D721Med (cell line): ENCODE measurements around the gene FAF1.

ENCODE experiments used
- DNase-seq: peaks from one replicate; pipeline ENCODE4 v3.0.0; 2011; ENCODE audit warnings: low spot score; ENCODE audit not compliant: insufficient read length
- FAIRE-seq: peaks from 2 replicates; lab custom pipeline; 2011; peaks lifted over from hg19 to GRCh38; lab: Jason Lieb, UNC
- TF ChIP-seq, protein P1 (sequence below): IDR thresholded peaks from 2 replicates; pipeline ENCODE4 v1.5.1; 2012; ENCODE audit warnings: mild to moderate bottlenecking, control low read depth; ENCODE audit not compliant: insufficient read depth; ENCODE audit errors: missing control alignments

FAF1 gene

DNA sequence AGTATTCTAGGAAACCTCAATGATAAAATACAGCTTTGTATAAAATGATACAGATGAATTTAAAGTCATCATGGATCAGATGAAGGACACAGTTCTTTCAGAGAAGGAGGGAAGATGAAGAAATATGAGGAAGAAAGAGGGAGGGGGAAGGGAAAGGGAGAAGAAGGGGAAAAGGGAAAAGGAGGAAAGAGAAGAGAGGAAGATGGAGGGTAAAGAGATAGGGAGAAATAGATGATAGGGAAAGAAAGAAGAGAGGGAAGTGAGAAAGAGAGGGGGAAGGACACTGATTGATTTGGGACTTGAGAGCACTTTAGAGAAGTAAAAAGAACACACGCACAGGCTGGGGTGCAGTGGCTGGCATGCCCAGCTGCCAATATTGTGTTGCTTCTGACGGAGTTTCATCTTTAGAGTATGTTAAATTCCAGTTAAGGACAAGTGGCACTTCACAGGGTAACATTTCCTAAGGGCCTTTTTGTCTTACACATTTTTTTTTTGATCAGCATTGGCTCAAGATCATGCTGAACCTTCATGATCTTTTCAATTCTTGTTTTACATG is 300.9 kb downstream of the FAF1 start:
- TF ChIP-seq, protein P1, sequence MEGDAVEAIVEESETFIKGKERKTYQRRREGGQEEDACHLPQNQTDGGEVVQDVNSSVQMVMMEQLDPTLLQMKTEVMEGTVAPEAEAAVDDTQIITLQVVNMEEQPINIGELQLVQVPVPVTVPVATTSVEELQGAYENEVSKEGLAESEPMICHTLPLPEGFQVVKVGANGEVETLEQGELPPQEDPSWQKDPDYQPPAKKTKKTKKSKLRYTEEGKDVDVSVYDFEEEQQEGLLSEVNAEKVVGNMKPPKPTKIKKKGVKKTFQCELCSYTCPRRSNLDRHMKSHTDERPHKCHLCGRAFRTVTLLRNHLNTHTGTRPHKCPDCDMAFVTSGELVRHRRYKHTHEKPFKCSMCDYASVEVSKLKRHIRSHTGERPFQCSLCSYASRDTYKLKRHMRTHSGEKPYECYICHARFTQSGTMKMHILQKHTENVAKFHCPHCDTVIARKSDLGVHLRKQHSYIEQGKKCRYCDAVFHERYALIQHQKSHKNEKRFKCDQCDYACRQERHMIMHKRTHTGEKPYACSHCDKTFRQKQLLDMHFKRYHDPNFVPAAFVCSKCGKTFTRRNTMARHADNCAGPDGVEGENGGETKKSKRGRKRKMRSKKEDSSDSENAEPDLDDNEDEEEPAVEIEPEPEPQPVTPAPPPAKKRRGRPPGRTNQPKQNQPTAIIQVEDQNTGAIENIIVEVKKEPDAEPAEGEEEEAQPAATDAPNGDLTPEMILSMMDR, result no peak
- FAIRE-seq, result no peak
- DNase-seq, result no peak

DNA sequence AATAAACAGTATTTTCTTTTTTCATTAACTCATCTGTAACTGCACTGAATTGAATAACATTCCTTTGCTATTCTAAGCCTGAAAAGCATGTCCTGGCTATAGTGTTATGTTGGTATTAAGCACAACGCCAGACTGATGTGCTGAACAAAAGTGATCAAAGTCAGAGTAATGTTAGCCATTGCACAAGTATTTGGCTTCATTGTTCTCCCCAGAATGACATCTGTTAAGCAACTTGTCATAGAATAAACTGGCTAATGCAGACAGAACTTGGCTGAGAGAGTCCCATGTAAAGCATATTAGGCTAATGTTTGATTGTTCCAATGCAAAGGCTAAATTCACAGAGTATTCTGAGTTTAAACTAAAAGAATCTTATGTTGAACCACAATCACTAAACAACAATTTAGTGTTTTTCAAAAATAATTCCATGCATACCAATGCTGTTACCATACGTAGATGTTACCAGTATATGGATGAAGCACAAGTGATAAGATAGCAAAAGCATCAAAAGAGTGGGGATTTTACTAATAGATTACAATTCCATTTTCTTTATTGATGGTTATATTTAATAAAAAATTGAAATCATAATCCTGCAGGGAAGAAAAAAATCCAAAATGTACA is 301.5 kb downstream of the FAF1 start:
- TF ChIP-seq, protein P1, result no peak
- FAIRE-seq (no peak), DNase-seq (no peak)

DNA sequence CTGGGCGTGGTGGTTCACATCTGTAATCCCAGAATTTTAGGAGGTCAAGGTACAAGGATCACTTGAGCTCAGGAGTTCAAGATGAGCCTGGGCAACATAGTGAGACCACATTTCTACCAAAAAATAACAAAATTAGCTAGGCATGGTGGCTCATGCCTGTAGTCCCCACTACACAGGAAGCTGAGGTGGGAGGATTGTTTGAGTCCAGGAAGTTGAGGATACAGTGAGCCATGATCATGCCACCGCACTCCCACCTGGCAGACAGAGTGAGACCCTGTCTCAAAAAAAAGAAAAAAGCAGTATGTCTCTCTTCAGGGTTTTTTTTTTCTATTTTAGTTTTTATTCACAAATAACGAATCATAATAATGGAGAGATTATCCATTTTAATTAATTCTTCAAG is 303.1 kb downstream of the FAF1 start:
- FAIRE-seq, result no peak

GRCh38 chr1:50651476-50652263 is 308.4 kb downstream of the FAF1 start:
- DNase-seq, result no peak
- TF ChIP-seq, protein P1, result no peak
- no peak for FAIRE-seq

More for the DNA sequence above, 303.1 kb downstream of the FAF1 start:
- TF ChIP-seq, protein P1, result no peak
- no peak for DNase-seq

GRCh38 chr1:50646526-50646925 is 313.5 kb downstream of the FAF1 start:
- FAIRE-seq (no peak), DNase-seq (no peak)
- TF ChIP-seq, protein P1, result no peak

DNA sequence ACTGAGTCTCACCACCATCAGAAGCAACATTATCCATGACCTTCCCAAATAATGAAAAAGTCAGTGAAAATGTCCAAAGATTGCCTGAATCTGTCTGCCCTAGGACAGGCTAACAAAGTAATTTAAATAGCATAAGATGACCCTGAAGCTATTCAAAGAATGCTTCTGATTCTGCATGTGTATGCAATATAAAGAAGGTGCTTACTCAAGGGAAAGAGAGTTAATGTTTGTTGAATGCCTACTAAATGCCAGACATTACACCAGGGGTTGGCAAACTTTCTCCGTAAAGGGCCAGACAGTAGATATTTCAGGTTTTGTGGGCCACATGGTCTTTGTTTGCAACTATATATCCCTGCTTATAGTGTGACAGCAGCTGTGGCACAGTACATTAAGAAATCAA is 314.9 kb downstream of the FAF1 start:
- TF ChIP-seq, protein P1, result no peak
- no peak for FAIRE-seq
- no peak for DNase-seq
